Measurements from ENCODE around the gene CYP4F22. TPM values are rescaled to one million over a fixed set of nuclear protein-coding genes. Genes with fewer than 3 reads are reported as not detected.

Gene CYP4F22
- total RNA-seq, 1 donor from 2014 or later: not detected

DNA sequence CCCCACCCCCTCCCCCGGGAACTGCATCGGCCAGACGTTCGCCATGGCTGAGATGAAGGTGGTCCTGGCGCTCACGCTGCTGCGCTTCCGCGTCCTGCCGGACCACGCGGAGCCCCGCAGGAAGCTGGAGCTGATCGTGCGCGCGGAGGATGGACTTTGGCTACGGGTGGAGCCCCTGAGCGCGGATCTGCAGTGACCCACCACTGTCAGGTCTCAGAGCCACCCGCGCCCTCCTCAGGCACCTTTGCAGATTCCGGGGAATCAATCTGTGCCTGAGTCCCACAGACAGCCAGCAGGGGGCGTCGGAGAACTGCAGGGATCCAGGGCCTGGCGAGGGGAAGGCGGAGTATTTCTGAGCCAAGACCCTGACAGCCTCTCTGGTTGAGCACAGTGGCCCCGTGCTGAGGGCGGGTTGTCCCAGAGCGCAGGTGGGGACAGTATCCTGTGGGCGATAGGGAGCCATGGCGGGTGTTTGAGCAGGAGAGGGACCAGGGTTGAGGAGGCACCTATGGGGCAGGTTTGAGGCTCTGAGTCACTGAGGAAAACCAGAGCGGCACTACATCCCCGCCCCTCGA is 76.3 kb downstream of the CYP4F22 start:
- H3K4me2 ChIP-seq: no peak overlapping the region
- Mint-ChIP-seq H3K4me3 (no peak overlapping the region), H3K27me3 (ENCODE audit: insufficient read depth, low read depth) (peaks cover 8% of the 10 kb centered on the region), H3K27ac (no peak overlapping the region), H3K9me3 (no peaks in the 10 kb centered on the region), H3K36me3 (no peaks in the 10 kb centered on the region), H3K4me1 (no peaks in the 10 kb centered on the region)
- DNase-seq (ENCODE audit: low spot score): peak; percentile 61
- H3K36me3 ChIP-seq: no peaks in the 10 kb centered on the region
- no peaks in the 10 kb centered on the region for H3K4me1 ChIP-seq
- H3K9me3 ChIP-seq (ENCODE audit: low read depth): no peaks in the 10 kb centered on the region
- H3K79me2 ChIP-seq (ENCODE audit: low read depth): no peaks in the 10 kb centered on the region
- H3F3A ChIP-seq (ENCODE audit: low read depth): no peaks in the 10 kb centered on the region
- H4K20me1 ChIP-seq (ENCODE audit: low read depth): no peaks in the 10 kb centered on the region
- H3K27ac ChIP-seq: no peak overlapping the region
- no peak overlapping the region for H2AFZ ChIP-seq (replicated peaks)
- TF ChIP-seq, protein P1, sequence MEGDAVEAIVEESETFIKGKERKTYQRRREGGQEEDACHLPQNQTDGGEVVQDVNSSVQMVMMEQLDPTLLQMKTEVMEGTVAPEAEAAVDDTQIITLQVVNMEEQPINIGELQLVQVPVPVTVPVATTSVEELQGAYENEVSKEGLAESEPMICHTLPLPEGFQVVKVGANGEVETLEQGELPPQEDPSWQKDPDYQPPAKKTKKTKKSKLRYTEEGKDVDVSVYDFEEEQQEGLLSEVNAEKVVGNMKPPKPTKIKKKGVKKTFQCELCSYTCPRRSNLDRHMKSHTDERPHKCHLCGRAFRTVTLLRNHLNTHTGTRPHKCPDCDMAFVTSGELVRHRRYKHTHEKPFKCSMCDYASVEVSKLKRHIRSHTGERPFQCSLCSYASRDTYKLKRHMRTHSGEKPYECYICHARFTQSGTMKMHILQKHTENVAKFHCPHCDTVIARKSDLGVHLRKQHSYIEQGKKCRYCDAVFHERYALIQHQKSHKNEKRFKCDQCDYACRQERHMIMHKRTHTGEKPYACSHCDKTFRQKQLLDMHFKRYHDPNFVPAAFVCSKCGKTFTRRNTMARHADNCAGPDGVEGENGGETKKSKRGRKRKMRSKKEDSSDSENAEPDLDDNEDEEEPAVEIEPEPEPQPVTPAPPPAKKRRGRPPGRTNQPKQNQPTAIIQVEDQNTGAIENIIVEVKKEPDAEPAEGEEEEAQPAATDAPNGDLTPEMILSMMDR (IDR thresholded peaks at IDR 0.05): peak; percentile 62
- no peak for TF ChIP-seq EZH2phosphoT487 (IDR thresholded peaks at IDR 0.05)
- TF ChIP-seq EZH2 (IDR thresholded peaks at IDR 0.05): no peak
- H3K4me3 ChIP-seq: no peak overlapping the region
- H3K9ac ChIP-seq: no peak overlapping the region
- H3K27me3 ChIP-seq: no peaks in the 10 kb centered on the region

DNA sequence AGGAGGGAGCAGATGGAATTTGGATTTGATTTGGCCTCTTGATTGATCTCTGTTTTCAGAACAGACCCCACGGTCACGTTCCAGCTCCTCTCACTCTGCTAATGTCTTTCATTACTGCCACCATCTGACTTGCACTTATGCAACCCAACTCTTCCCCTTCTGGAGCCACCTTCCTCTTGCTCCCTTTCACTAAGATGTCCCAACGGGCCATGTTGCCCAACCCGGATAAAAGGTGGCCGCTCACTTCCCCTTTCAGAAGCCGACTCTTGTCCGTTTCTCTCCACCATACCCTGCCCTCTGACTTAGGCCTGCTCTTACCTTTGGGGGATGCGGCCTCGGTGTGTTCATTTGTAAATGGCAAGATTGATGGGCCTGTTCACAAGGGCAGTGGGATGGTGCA is 79.3 kb downstream of the CYP4F22 start:
- Histone ChIP-seq H3K27me3 (no peaks in the 10 kb centered on the region), H3K4me2 (no peak overlapping the region), H3F3A (ENCODE audit: low read depth) (no peaks in the 10 kb centered on the region), H4K20me1 (ENCODE audit: low read depth) (no peaks in the 10 kb centered on the region), H3K9me3 (ENCODE audit: low read depth) (no peaks in the 10 kb centered on the region), H2AFZ (replicated peaks) (no peak overlapping the region), H3K79me2 (ENCODE audit: low read depth) (no peaks in the 10 kb centered on the region), H3K4me1 (no peaks in the 10 kb centered on the region), H3K4me3 (no peak overlapping the region), H3K9ac (no peak overlapping the region), H3K27ac (no peak overlapping the region), H3K36me3 (no peaks in the 10 kb centered on the region)
- no peak overlapping the region for H3K27ac Mint-ChIP-seq
- no peaks in the 10 kb centered on the region for H3K4me1 Mint-ChIP-seq
- H3K27me3 Mint-ChIP-seq (ENCODE audit: insufficient read depth, low read depth): peaks cover 11% of the 10 kb centered on the region
- TF ChIP-seq EZH2phosphoT487 (IDR thresholded peaks at IDR 0.05) (no peak), EZH2 (IDR thresholded peaks at IDR 0.05) (no peak)
- TF ChIP-seq, protein P1 (IDR thresholded peaks at IDR 0.05): no peak
- peaks cover 6% of the 10 kb centered on the region for H3K9me3 Mint-ChIP-seq
- no peak for DNase-seq (ENCODE audit: low spot score)
- H3K4me3 Mint-ChIP-seq: no peak overlapping the region
- no peaks in the 10 kb centered on the region for H3K36me3 Mint-ChIP-seq

DNA sequence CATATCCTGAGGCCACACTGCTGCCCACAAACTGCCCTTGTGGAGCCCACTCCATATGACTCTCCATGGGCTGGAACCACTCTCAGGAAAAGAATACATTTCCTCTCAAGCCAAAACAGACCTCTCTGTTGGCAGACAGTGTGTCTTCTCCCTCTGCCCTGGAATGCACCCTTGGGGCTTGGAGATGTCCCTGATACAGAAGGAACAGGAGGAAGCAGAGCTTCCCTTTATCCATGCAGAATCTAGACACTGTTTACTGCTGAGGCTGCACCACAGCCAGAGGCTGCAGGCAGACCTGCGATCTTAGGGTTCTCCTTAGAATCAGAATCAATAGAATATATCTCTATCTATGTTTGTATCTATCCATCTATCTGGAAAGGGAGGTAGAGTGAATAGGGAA is 79.9 kb downstream of the CYP4F22 start:
- Histone ChIP-seq H3K4me2 (no peak overlapping the region), H3K4me3 (no peak overlapping the region), H3K36me3 (no peaks in the 10 kb centered on the region), H3K4me1 (no peaks in the 10 kb centered on the region), H3K9ac (no peak overlapping the region), H3K79me2 (ENCODE audit: low read depth) (no peaks in the 10 kb centered on the region), H3K9me3 (ENCODE audit: low read depth) (no peaks in the 10 kb centered on the region), H3K27ac (no peak overlapping the region), H2AFZ (replicated peaks) (no peak overlapping the region), H3F3A (ENCODE audit: low read depth) (no peaks in the 10 kb centered on the region), H3K27me3 (no peaks in the 10 kb centered on the region), H4K20me1 (ENCODE audit: low read depth) (no peaks in the 10 kb centered on the region)
- DNase-seq (ENCODE audit: low spot score): no peak
- Mint-ChIP-seq H3K36me3 (no peaks in the 10 kb centered on the region), H3K27ac (no peak overlapping the region), H3K9me3 (peaks cover 6% of the 10 kb centered on the region), H3K27me3 (ENCODE audit: insufficient read depth, low read depth) (peaks cover 11% of the 10 kb centered on the region), H3K4me3 (no peak overlapping the region), H3K4me1 (no peaks in the 10 kb centered on the region)
- TF ChIP-seq, protein P1 (IDR thresholded peaks at IDR 0.05): no peak
- TF ChIP-seq EZH2 (IDR thresholded peaks at IDR 0.05) (no peak), EZH2phosphoT487 (IDR thresholded peaks at IDR 0.05) (no peak)

Measured in neural progenitor cell (in vitro differentiated cells).